Naive B cell (primary cell): ENCODE measurements around the gene KRT13. TPM values are rescaled to one million over a fixed set of nuclear protein-coding genes. Genes with fewer than 3 reads are reported as not detected.
A peak's percentile ranks its signal among the peaks of the same experiment; 100 is the strongest.

Experiments used
- ATAC-seq, 2 donors: fragments of 150-1000 bp; cut with Tn5 transposase; 2 replicates each; pipeline ENCODE4 v1.10.0; 2021; ENCODE audit warnings: low read depth in 2 of 2, mild to moderate bottlenecking in 2 of 2, moderate library complexity in 2 of 2
- DNase-seq: peaks from one replicate; pipeline ENCODE4 v3.0.0; 2022
- H3K27ac Mint-ChIP-seq, 6 donors: one replicate each; pipeline ENCODE4 v1.8.0; 2020 to 2022; ENCODE audit warnings: mild to moderate bottlenecking in 6 of 6, mixed read lengths in 6 of 6, moderate library complexity in 5 of 6, inconsistent platforms in 2 of 6
- H3K27me3 Mint-ChIP-seq, 3 donors: one replicate each; pipeline ENCODE4 v1.8.0; 2021 to 2022; ENCODE audit warnings: mixed read lengths in 3 of 3, mild to moderate bottlenecking in 1 of 3
- H3K36me3 Mint-ChIP-seq, 2 donors: one replicate each; pipeline ENCODE4 v1.8.0; 2020 to 2022; ENCODE audit warnings: mixed read lengths in 2 of 2, inconsistent platforms in 1 of 2, mild to moderate bottlenecking in 1 of 2
- H3K4me1 Mint-ChIP-seq, 3 donors: one replicate each; pipeline ENCODE4 v1.8.0; 2020 to 2022; ENCODE audit warnings: mixed read lengths in 3 of 3, inconsistent platforms in 1 of 3, mild to moderate bottlenecking in 1 of 3, moderate library complexity in 1 of 3
- H3K4me3 Mint-ChIP-seq, 8 donors: one replicate each; pipeline ENCODE4 v1.8.0; 2020 to 2022; ENCODE audit warnings: mild to moderate bottlenecking in 8 of 8, mixed read lengths in 8 of 8, moderate library complexity in 8 of 8, inconsistent platforms in 2 of 8
- H3K9me3 Mint-ChIP-seq, 7 donors: one replicate each; pipeline ENCODE4 v1.8.0; 2020 to 2022; ENCODE audit warnings: mixed read lengths in 7 of 7, mild to moderate bottlenecking in 5 of 7, inconsistent platforms in 2 of 7, moderate library complexity in 1 of 7
- polyA plus RNA-seq, 6 donors: library from polyadenylated mRNA; unstranded; fragments of 300-500 nt; fragmentation: Illumina TruSeq; gene quantifications; one replicate each; pipeline ENCODE4 v1.2.3, GENCODE V29; 2021; ENCODE audit warnings: low read depth in 6 of 6

KRT13 gene
- polyA plus RNA-seq, 6 donors from 2014 or later = not detected

DNA sequence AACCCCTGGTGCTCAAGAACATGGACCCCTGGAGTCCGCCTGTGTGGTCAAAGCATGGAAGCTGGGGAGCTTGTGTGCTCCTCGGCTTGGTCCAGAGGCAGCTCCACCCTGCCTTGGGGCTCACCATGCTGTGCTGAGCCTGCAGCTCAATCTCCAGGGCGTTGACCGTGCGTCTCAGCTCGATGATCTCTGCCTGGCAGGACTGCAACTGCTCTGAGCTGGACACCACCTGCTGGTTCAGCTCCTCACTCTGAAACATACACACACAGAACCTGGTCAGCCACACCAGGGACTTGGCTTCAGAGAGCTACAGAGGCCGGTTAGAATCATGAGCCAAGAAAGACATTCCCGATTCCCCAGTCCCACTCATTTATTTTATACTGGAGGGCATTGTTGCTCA is 27.2 kb downstream of the KRT13 start:
- H3K4me3 Mint-ChIP-seq = no peak overlapping the region
- no peak overlapping the region for H3K27ac Mint-ChIP-seq
- H3K27me3 Mint-ChIP-seq = peaks cover 0 to 8% (median 5%) of the 10 kb centered on the region in 3 donors
- ATAC-seq (no peak), DNase-seq (no peak)
- H3K36me3 Mint-ChIP-seq = peaks cover 0 to under 1% of the 10 kb centered on the region in 2 donors
- H3K9me3 Mint-ChIP-seq = peaks cover 0 to 6% (median 0%) of the 10 kb centered on the region in 7 donors
- peaks cover 5 to 10% (median 6%) of the 10 kb centered on the region in 3 donors for H3K4me1 Mint-ChIP-seq

GRCh38 chr17:41476866-41477815 is 28.3 kb downstream of the KRT13 start:
- H3K36me3 Mint-ChIP-seq = peaks cover 0 to 8% of the 10 kb centered on the region in 2 donors
- H3K27me3 Mint-ChIP-seq = peaks cover 0 to 15% (median 14%) of the 10 kb centered on the region in 3 donors
- ATAC-seq = no peak
- H3K9me3 Mint-ChIP-seq = peaks cover 0 to 6% (median 2%) of the 10 kb centered on the region in 7 donors
- H3K27ac Mint-ChIP-seq = no peak overlapping the region
- DNase-seq = no peak
- H3K4me1 Mint-ChIP-seq = peaks cover 5 to 10% (median 6%) of the 10 kb centered on the region in 3 donors
- H3K4me3 Mint-ChIP-seq = no peak overlapping the region

DNA sequence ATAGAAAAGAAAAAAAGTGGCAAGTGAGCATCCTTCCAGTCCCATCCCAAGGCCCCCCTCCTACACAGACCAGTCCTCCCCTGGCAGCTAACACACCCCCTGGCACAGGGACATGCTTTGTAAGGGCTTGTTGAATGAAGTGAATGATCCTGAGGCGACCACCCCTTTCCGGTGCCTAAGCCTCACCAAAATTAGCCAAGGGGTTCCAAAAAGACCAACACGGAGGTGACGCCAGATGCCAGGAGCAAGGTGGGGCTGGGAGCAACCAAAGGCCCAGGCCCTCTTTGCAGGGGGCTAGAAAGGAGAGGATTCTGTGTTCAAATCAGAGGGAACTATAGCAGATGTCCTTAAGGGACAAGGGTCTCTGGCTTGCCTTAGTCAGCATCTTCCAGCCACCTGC is 30.0 kb downstream of the KRT13 start:
- H3K4me3 Mint-ChIP-seq = no peak overlapping the region
- H3K9me3 Mint-ChIP-seq = peaks cover 0 to 17% (median 4%) of the 10 kb centered on the region in 7 donors
- H3K4me1 Mint-ChIP-seq = peaks cover 5 to 10% (median 6%) of the 10 kb centered on the region in 3 donors
- ATAC-seq (no peak), DNase-seq (no peak)
- H3K36me3 Mint-ChIP-seq = peaks cover 0 to 8% of the 10 kb centered on the region in 2 donors
- no peak overlapping the region for H3K27ac Mint-ChIP-seq
- H3K27me3 Mint-ChIP-seq = peaks cover 7 to 17% (median 15%) of the 10 kb centered on the region in 3 donors

DNA sequence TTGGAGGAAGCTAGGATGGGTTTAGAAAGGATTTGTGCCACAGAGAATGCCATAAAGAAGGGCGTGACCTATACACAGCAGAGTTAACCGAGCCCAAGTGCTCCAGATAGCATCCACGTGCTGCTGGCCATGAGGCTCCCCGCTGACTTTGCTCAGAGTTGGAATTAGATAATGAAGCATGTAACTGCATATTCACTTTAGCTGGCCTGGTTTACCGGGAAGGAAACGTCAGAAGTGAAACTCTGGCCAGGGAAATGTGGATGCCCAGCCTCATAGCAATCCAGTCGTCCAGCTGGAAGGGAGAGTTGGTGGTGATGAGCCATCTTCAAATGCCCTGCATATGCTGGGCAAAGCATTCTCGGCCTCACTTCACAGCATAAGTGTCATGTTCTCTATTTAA is 30.5 kb downstream of the KRT13 start:
- peak overlapping the region in 1 of 8 donors; percentile 66 for H3K4me3 Mint-ChIP-seq
- no peak for ATAC-seq
- H3K36me3 Mint-ChIP-seq = peaks cover 0 to 8% of the 10 kb centered on the region in 2 donors

GRCh38 chr17:41468346-41468745 is 37.1 kb downstream of the KRT13 start:
- H3K27ac Mint-ChIP-seq = no peak overlapping the region
- H3K9me3 Mint-ChIP-seq = peaks cover 3 to 28% (median 6%) of the 10 kb centered on the region in 7 donors
- no peak overlapping the region for H3K4me3 Mint-ChIP-seq
- ATAC-seq (no peak), DNase-seq (no peak)
- H3K36me3 Mint-ChIP-seq = peaks cover 8% of the 10 kb centered on the region in 2 donors
- peaks cover 21 to 57% (median 31%) of the 10 kb centered on the region in 3 donors for H3K27me3 Mint-ChIP-seq
- no peaks in the 10 kb centered on the region for H3K4me1 Mint-ChIP-seq

More for the DNA sequence above, 30.5 kb downstream of the KRT13 start:
- DNase-seq = no peak
- peaks cover under 1 to 7% (median 2%) of the 10 kb centered on the region in 3 donors for H3K4me1 Mint-ChIP-seq
- no peak overlapping the region for H3K27ac Mint-ChIP-seq
- peaks cover 7 to 17% (median 15%) of the 10 kb centered on the region in 3 donors for H3K27me3 Mint-ChIP-seq
- H3K9me3 Mint-ChIP-seq = peaks cover 0 to 17% (median 4%) of the 10 kb centered on the region in 7 donors

GRCh38 chr17:41467561-41467960 is 37.9 kb downstream of the KRT13 start:
- Mint-ChIP-seq H3K27ac (no peak overlapping the region), H3K4me3 (no peak overlapping the region), H3K9me3 (peaks cover 0 to 28% (median 6%) of the 10 kb centered on the region in 7 donors), H3K36me3 (peaks cover 0 to 8% of the 10 kb centered on the region in 2 donors), H3K4me1 (no peaks in the 10 kb centered on the region), H3K27me3 (peaks cover 21 to 52% (median 30%) of the 10 kb centered on the region in 3 donors)
- no peak for DNase-seq
- no peak for ATAC-seq

- Mint-ChIP-seq H3K27ac (no peak within 1 kb of the TSS), H3K27me3 (peaks cover 21 to 53% (median 35%) of the 10 kb centered on the region in 3 donors), H3K4me1 (no peaks in the 10 kb centered on the region), H3K9me3 (peaks cover 0 to 26% (median 6%) of the 10 kb centered on the region in 7 donors), H3K36me3 (peaks cover 0 to 8% of the 10 kb centered on the region in 2 donors), H3K4me3 (no peak within 1 kb of the TSS)
- no peak for ATAC-seq
- DNase-seq = no peak
Observed at GRCh38 chr17:41466988-41467387, 38.4 kb downstream of the KRT13 start, which contains the start of gene KRT32. KRT32 (minus strand) TSS chr17:41467386; CDS start chr17:41467325, 61 bp downstream.

DNA sequence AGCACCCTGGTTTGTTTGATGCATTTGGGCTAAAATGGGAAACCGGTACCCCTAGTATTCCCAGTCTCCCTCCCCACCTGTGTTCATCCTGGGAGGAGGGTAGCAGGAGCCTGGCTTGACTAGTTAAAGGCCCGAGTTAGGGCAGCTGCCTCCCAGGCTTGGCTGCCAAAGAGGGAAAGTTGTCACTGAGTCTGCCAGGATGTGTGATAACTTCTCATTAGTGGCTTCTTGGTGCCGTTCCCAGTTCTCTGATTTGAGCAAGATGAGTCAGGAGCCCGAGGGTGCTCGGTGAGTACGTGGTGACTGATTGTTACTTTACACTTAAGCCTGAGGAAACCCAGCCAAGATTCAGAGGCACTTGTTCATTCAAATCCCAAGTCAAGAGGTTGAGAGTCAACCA is 40.7 kb downstream of the KRT13 start:
- peaks cover 17 to 62% (median 55%) of the 10 kb centered on the region in 3 donors for H3K27me3 Mint-ChIP-seq
- H3K9me3 Mint-ChIP-seq = peaks cover 0 to 16% (median 5%) of the 10 kb centered on the region in 7 donors
- DNase-seq (no peak), ATAC-seq (no peak)
- peaks cover 0 to 8% of the 10 kb centered on the region in 2 donors for H3K36me3 Mint-ChIP-seq
- no peak overlapping the region for H3K4me3 Mint-ChIP-seq
- H3K4me1 Mint-ChIP-seq = no peaks in the 10 kb centered on the region
- H3K27ac Mint-ChIP-seq = no peak overlapping the region

DNA sequence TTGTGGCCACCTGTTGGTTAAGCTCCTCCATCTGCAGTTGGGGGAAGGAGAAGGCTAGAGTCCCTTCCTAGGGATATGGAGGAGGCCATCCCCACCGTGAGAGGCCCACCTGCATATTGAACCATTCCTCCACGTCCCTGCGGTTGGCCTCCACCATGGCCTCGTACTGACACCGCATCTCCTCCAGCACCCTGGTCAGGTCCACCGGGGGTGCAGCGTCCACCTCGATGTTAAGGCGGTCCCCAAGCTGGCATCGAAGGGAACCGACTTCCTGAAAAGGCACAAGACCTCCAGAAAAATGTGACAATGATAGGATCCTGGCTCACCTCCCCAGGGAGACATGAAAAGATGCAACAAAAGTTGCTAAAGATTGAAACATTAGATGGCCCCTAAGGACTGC is 41.2 kb downstream of the KRT13 start:
- Mint-ChIP-seq H3K27ac (no peak overlapping the region), H3K4me3 (no peak overlapping the region), H3K36me3 (peaks cover 0 to 8% of the 10 kb centered on the region in 2 donors), H3K27me3 (peaks cover 13 to 62% (median 58%) of the 10 kb centered on the region in 3 donors), H3K4me1 (no peaks in the 10 kb centered on the region), H3K9me3 (peaks cover 0 to 16% (median 5%) of the 10 kb centered on the region in 7 donors)
- ATAC-seq = no peak
- no peak for DNase-seq

GRCh38 chr17:41463746-41464145 is 41.7 kb downstream of the KRT13 start:
- Mint-ChIP-seq H3K4me1 (no peaks in the 10 kb centered on the region), H3K36me3 (peaks cover 0 to 8% of the 10 kb centered on the region in 2 donors), H3K4me3 (no peak overlapping the region), H3K9me3 (peaks cover 0 to 13% (median 5%) of the 10 kb centered on the region in 7 donors), H3K27me3 (peaks cover 14 to 61% (median 58%) of the 10 kb centered on the region in 3 donors), H3K27ac (no peak overlapping the region)
- no peak for ATAC-seq
- no peak for DNase-seq

GRCh38 chr17:41462705-41463104 is 42.7 kb downstream of the KRT13 start:
- no peak for ATAC-seq
- Mint-ChIP-seq H3K9me3 (peaks cover 0 to 3% (median 1%) of the 10 kb centered on the region in 7 donors), H3K4me1 (no peaks in the 10 kb centered on the region), H3K27me3 (peaks cover 21 to 58% (median 50%) of the 10 kb centered on the region in 3 donors), H3K27ac (no peak overlapping the region), H3K36me3 (peaks cover 0 to 2% of the 10 kb centered on the region in 2 donors), H3K4me3 (no peak overlapping the region)
- no peak for DNase-seq

GRCh38 chr17:41457676-41458075 is 47.7 kb downstream of the KRT13 start:
- ATAC-seq (no peak), DNase-seq (no peak)
- H3K4me1 Mint-ChIP-seq = no peaks in the 10 kb centered on the region
- no peaks in the 10 kb centered on the region for H3K9me3 Mint-ChIP-seq
- no peak overlapping the region for H3K4me3 Mint-ChIP-seq
- H3K36me3 Mint-ChIP-seq = no peaks in the 10 kb centered on the region
- H3K27me3 Mint-ChIP-seq = peaks cover 21 to 46% (median 28%) of the 10 kb centered on the region in 3 donors
- no peak overlapping the region for H3K27ac Mint-ChIP-seq

DNA sequence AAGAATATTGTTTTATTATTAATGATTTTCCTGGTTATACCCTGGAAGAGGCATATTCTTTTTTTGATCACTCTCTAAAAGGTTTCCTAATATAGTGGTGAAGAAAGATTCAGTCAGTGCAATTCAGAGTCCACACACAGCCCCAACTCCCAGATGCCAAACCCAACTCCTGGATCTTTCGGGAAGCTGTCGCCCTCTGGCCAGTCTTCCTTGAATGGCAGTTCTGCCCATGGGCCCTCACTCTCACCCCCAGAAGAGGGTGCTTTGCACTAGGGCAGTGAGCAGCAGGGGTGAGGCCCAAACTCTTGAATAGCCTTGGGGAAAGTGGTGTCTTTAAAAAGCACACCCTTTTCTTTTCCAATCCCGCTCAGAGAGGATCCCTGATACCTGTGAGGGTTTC is 49.2 kb downstream of the KRT13 start:
- H3K4me1 Mint-ChIP-seq = no peaks in the 10 kb centered on the region
- ATAC-seq = no peak
- no peak overlapping the region for H3K27ac Mint-ChIP-seq
- no peak overlapping the region for H3K4me3 Mint-ChIP-seq
- no peaks in the 10 kb centered on the region for H3K9me3 Mint-ChIP-seq
- peaks cover 29 to 47% (median 31%) of the 10 kb centered on the region in 3 donors for H3K27me3 Mint-ChIP-seq
- no peak for DNase-seq
- H3K36me3 Mint-ChIP-seq = no peaks in the 10 kb centered on the region
